Left ventricle myocardium superior (tissue), 1 donor: ENCODE results near the gene CALML3. TPM values are rescaled to one million over a fixed set of nuclear protein-coding genes. Genes with fewer than 3 reads are reported as not detected.

ENCODE experiments used
- ATAC-seq: fragments of 200-7000 bp; cut with Tn5 transposase; one replicate; pipeline ENCODE4 v1.9.1; 2020; ENCODE audit warnings: mild to moderate bottlenecking, moderate library complexity
- DNase-seq: peaks from one replicate; pipeline ENCODE4 v3.0.0-alpha.2; 2020
- intact Hi-C: fragments of 100-400 bp; cut with micrococcal nuclease; formaldehyde crosslinking; loops from one replicate; pipeline ENCODE4 v1.11.0; 2022
- total RNA-seq: library from RNA; stranded (reverse); fragmentation: NEBNext Ultra II Directional; extraction: Animal tissue kit (Norgen Biotek cat#: 25700); gene quantifications from one replicate; pipeline ENCODE4 v1.2.1, GENCODE V29; 2021
- donor health status: DM: no; HTN: yes; CAD: no; lungs with severe emphysema.

CALML3 gene
- total RNA-seq, 1 donor from 2014 or later: not detected

- intact Hi-C loops: no loop called here
- no peak for ATAC-seq
- DNase-seq: no peak
Observed at GRCh38 chr10:5504146-5505072, 20.4 kb upstream of the CALML3 start.

- no peak for DNase-seq
- intact Hi-C loops: no loop called here
- ATAC-seq: no peak
Observed at GRCh38 chr10:5506246-5506645, 18.5 kb upstream of the CALML3 start.

- no peak for ATAC-seq
- DNase-seq: no peak
- intact Hi-C loops: no loop called here
Observed at GRCh38 chr10:5506751-5507648, 17.8 kb upstream of the CALML3 start.

GRCh38 chr10:5507649-5508131 lies 17.1 kb upstream of the CALML3 start:
- intact Hi-C loops: no loop called here
- ATAC-seq: no peak
- no peak for DNase-seq

- DNase-seq (no peak), ATAC-seq (no peak)
- intact Hi-C loops: no loop called here
Observed at GRCh38 chr10:5508161-5508604, 16.6 kb upstream of the CALML3 start.

GRCh38 chr10:5508786-5509185 lies 16.0 kb upstream of the CALML3 start:
- no peak for ATAC-seq
- DNase-seq: no peak

GRCh38 chr10:5509236-5509635 lies 15.5 kb upstream of the CALML3 start:
- ATAC-seq (no peak), DNase-seq (no peak)
- intact Hi-C loops: no loop called here

More at GRCh38 chr10:5508786-5509185, 16.0 kb upstream of the CALML3 start:
- intact Hi-C loops: no loop called here

- intact Hi-C loops: no loop called here
- DNase-seq (no peak), ATAC-seq (no peak)
Observed at GRCh38 chr10:5509691-5510090, 15.1 kb upstream of the CALML3 start.

- no peak for DNase-seq
- no peak for ATAC-seq
Observed at GRCh38 chr10:5510281-5511072, 14.3 kb upstream of the CALML3 start.

GRCh38 chr10:5511231-5511884 lies 13.4 kb upstream of the CALML3 start:
- ATAC-seq: no peak
- no peak for DNase-seq
- intact Hi-C loops: no loop called here

More at GRCh38 chr10:5510281-5511072, 14.3 kb upstream of the CALML3 start:
- intact Hi-C loops: no loop called here

GRCh38 chr10:5511885-5512280 lies 12.9 kb upstream of the CALML3 start:
- DNase-seq (no peak), ATAC-seq (no peak)
- intact Hi-C loops: no loop called here

- intact Hi-C loops: no loop called here
- ATAC-seq (no peak), DNase-seq (no peak)
Observed at GRCh38 chr10:5512331-5512730, 12.4 kb upstream of the CALML3 start.

- ATAC-seq (no peak), DNase-seq (no peak)
- intact Hi-C loops: no loop called here
Observed at GRCh38 chr10:5512881-5513612, 11.7 kb upstream of the CALML3 start.

- intact Hi-C loops: no loop called here
- ATAC-seq (no peak), DNase-seq (no peak)
Observed at GRCh38 chr10:5514226-5514850, 10.4 kb upstream of the CALML3 start.

GRCh38 chr10:5515948-5516761 lies 8.6 kb upstream of the CALML3 start:
- ATAC-seq (no peak), DNase-seq (no peak)
- intact Hi-C loops: no loop called here

- intact Hi-C loops: no loop called here
- DNase-seq: no peak
- ATAC-seq: no peak
Observed at GRCh38 chr10:5517546-5517945, 7.2 kb upstream of the CALML3 start.

- ATAC-seq (no peak), DNase-seq (no peak)
- intact Hi-C loops: no loop called here
Observed at GRCh38 chr10:5518143-5518542, 6.6 kb upstream of the CALML3 start.
